ENCODE results near the gene GIMAP4.
"Not testable (repeated sequence)": the region's sequence is repeated elsewhere in the genome, so short reads cannot be mapped to it uniquely, and the experiment has no call there.

GIMAP4 gene

GRCh38 chr7:150567169-150567568, at the start of gene GIMAP4:
GIMAP4 (plus strand) TSS chr7:150567390; CDS start chr7:150569902, 2,512 bp downstream.
- no peak for DNase-seq

- DNase-seq = no peak
These were observed 47.9 kb upstream of the GIMAP4 start for GRCh38 chr7:150519310-150519709.

DNA sequence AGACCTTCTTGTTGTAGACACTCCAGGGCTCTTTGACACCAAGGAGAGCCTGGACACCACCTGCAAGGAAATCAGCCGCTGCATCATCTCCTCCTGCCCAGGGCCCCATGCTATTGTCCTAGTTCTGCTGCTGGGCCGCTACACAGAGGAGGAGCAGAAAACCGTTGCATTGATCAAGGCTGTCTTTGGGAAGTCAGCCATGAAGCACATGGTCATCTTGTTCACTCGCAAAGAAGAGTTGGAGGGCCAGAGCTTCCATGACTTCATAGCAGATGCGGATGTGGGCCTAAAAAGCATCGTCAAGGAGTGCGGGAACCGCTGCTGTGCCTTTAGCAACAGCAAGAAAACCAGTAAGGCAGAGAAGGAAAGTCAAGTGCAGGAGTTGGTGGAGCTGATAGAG, 47.0 kb upstream of the GIMAP4 start:
- no peak for DNase-seq

DNA sequence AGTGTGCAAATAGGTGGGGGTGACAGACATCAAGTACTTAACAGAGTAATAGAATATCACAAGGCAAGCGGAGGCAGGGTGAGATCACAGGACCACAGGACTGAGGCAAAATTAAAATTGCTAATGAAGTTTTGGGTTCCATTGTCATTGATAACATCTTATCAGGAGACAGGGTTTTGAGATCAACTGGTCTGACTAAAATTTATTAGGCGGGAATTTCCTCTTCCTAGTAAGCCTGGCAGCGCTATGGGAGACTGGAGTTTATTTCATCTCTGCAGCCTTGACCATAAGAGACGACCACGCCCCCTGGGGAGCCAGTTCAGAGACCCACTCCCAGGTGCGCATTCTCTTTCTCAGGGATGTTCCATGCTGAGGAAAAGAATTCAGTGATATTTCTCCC, 44.3 kb upstream of the GIMAP4 start:
- not testable (repeated sequence) for DNase-seq

DNA sequence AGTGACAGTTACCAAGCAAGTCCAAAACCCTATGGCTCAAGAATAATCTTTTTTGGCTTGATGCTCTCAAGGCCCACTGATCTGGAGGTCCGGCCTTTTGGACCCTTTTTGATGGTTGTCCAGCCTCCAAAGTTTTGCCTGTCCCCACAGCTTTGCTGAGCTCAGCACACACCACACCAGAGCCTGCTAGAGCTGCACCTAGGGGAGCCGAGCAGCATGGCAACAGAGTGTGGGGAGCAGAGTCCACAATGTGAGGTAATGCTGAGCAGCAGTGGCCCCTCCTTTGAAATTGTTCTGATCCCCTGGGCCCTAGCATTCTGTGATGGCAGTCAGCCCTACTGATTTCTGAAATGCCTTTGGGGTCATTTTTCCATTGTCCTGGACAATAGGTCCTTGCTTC, 43.2 kb upstream of the GIMAP4 start:
- no peak for DNase-seq

DNA sequence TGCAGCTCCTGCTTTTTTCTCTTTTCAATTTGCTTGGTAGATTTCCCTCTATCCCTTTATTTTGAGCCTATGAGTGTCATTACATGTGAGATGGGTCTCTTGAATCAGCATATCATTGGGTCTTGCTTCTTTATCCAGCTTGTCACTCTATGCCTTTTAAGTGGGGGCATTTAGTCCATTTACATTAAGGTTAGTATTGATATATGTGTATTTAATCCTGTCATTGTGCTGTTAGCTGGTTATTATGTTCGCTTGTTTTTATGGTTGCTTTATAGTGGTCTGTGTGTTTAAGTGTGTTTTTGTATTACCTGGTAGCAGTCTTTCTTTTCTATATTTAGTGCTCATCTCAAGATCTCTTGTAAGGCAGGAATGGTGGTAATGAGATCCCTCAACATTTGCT, 35.5 kb upstream of the GIMAP4 start:
- DNase-seq = no peak

- DNase-seq = no peak
These were observed 28.9 kb upstream of the GIMAP4 start for GRCh38 chr7:150538259-150538658.

GRCh38 chr7:150553163-150553562, 14.0 kb upstream of the GIMAP4 start:
- DNase-seq = no peak

DNA sequence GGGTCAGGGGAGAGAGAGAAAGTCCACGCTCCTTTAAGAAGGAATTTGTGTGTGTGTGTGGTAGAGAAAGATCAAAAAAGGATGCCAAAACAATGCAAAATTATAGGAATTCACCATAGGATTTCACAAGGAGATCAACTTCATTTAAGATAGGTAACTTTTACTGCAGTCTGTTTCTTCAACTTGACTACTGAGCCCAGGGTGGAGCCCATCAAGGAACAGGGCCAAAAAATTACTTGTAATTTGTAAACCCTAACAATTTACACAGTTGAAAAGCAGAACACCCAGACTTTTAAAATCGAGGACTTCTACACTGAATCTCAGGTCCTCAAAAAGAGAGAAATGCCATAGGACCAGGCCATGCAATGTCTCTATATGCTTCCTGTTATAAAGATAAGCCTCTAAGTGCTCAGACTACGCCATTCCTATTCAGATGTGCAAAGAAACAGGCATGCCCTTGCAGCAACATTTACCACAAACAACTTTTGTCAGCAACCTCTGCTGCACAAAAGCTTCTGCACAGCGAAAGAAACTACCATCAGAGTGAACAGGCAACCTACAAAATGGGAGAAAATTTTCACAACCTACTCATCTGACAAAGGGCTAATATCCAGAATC, 10.6 kb upstream of the GIMAP4 start:
- no peak for DNase-seq

DNA sequence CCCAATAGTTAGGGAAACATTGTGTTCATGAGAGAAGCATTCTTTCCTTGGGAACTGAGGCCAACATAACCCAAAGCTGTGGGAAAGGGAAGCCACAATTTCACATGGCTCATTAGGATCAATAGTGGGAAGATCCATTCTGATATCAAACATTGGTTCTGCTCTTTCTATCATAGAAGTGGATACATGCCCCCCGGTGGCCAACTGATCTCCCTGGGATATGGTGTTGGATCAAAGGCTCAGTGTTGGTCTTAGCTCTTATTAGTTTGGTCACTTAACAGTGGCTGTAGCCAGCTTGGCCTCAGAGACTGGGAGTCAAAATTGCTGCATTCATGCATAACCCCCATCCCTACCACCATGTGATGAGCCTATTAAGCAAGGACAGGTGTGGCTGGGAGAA, 6.7 kb upstream of the GIMAP4 start:
- DNase-seq = no peak

- DNase-seq = no peak
These were observed 4.3 kb upstream of the GIMAP4 start for GRCh38 chr7:150562919-150563318.

DNA sequence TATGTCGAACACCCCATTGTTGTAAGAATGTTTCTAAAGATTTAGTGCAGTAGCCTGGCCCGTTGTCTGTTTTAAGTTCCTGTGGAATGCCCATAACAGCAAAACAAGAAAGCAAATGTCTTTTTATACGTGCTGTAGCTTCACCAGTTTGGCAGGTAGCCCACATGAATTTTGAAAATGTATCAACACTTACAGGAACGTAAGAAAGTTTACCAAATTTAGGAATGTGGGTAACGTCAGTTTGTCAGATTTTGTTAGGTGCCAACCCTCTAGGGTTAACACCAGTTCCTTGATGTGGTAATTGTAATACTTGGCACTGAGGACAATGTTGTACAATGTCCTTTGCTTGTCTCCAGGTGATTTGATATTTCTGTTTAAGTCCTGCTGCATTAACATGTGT, 3.2 kb upstream of the GIMAP4 start:
- no peak for DNase-seq

- no peak for DNase-seq
These were observed 2.6 kb upstream of the GIMAP4 start for GRCh38 chr7:150564566-150564965.

DNA sequence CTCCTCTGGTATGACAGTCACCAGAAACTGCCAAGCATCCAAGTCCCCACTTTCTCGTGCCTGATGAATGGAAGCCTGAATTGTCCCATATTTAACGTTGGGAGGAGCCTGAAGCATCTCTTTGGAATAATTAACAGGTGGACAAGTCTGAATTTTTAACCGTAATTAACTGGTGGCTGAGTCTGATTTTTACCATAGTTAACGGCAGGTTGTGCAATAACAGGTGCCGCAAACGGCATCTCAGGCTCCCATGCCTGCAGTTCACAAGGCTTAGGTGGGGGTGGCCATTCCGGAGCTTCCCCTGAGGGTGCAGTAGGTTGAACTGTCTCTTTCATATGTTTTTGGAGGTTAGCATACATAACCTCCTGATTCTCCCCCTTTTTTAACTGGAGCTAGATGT, 2.0 kb upstream of the GIMAP4 start:
- DNase-seq = no peak

DNA sequence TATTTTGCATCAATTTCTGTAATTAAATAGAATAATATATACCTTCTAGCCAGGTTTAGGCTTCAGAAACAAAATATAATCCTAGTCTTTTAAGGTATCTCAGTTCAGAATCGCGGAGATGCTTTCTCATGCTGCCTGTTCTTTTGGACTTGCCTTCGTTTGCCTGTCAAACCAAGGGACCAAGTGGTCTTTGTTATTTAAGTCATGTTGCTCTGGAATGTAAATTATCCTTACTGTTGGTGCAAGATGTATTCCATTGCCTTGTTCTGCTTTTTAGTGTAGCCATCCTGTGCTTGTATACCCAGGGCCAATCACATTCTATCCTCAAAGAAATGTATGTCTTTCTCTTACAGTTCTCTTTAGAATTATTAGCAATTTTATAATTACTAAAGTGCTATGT, 1.1 kb upstream of the GIMAP4 start:
- DNase-seq = no peak

- DNase-seq = no peak
These were observed 618 bp upstream of the GIMAP4 start for GRCh38 chr7:150566572-150566971.

GRCh38 chr7:150567871-150568301, 696 bp downstream of the GIMAP4 start:
- no peak for DNase-seq

GRCh38 chr7:150568714-150569113, 1.5 kb downstream of the GIMAP4 start:
- no peak for DNase-seq

DNA sequence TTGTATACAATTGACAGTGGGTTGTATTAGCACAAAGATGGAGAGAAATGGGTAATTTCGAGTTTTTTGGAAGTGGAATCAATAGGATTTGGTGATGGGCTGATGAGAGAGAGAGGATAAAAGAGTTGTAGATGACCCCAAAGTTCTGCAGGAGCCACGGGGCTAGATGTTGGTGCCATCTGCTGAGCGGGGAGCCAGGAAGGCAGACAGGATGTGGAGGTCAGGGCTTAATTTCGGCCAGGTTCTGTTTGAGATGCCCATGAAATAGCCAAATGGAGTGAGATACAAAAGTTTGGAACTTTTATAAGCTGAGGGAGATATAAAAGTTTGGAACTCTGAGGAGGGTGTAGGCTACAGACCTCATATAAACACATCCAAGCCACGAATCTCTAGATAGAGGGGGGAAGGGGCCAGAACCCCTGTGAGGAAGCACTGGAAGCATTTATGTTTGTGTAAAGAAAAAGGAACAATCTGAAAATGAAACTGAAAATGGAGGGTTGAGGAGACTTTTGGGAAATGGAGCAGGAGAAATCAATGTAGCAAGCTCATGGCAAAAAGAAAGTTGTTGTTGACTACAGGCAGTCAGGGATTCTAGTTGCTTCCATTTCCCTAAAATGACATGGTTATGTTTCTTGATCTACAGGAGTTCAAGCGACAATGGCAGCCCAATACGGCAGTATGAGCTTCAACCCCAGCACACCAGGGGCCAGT, 2.2 kb downstream of the GIMAP4 start:
- DNase-seq = no peak

DNA sequence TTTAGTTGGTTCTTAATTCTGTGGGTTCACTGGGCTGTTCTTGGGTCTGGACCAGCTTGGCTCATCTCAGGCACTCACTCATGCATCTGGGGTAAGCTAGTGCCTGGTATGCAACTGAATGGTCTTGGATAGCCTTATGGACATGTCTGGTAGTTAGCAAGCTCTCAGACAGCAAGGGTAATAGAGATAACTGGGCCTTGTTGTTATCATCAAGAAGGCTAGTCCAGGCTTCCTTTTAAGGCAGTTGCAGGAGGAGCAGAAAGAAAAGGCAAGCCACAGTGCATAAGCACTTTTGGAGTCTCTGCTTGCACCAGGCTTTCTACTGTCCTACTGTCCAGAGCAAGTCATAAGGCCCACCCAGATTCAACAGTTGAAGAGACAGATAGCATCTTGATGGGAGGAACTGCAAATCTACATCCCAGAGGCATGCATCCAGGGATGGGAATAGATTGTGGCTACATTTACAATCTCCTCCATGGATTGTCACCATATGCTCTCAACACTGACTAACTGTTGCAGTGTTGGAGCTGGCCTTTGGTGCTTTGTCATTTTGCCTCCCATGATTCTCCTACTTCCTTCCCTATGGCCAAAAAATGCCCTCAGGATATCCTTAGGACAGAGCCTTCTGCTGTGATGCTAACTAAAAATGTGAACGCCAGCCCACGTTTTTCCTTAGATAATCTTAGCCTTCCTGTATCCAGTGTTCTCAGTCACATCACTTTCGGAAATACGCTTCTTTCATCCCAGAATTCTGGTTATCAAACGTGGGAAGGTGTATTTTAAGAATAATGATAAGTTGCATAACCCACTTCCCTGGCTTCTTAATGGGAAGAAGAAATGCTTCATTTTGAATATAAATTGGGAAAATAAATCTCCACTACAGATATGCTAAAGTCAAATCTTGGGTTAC, 3.6 kb downstream of the GIMAP4 start:
- DNase-seq = no peak

DNA sequence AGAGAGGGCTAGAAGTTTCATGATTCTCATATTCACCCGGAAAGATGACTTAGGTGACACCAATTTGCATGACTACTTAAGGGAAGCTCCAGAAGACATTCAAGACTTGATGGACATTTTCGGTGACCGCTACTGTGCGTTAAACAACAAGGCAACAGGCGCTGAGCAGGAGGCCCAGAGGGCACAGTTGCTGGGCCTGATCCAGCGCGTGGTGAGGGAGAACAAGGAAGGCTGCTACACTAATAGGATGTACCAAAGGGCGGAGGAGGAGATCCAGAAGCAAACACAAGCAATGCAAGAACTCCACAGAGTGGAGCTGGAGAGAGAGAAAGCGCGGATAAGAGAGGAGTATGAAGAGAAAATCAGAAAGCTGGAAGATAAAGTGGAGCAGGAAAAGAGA, 5.3 kb downstream of the GIMAP4 start:
- DNase-seq = no peak

- not testable (repeated sequence) for DNase-seq
These were observed 12.9 kb downstream of the GIMAP4 start for GRCh38 chr7:150579979-150580637.

Data from NCI-H526 (cell line).